ENCODE measurements around the gene GNAT1.

DNA sequence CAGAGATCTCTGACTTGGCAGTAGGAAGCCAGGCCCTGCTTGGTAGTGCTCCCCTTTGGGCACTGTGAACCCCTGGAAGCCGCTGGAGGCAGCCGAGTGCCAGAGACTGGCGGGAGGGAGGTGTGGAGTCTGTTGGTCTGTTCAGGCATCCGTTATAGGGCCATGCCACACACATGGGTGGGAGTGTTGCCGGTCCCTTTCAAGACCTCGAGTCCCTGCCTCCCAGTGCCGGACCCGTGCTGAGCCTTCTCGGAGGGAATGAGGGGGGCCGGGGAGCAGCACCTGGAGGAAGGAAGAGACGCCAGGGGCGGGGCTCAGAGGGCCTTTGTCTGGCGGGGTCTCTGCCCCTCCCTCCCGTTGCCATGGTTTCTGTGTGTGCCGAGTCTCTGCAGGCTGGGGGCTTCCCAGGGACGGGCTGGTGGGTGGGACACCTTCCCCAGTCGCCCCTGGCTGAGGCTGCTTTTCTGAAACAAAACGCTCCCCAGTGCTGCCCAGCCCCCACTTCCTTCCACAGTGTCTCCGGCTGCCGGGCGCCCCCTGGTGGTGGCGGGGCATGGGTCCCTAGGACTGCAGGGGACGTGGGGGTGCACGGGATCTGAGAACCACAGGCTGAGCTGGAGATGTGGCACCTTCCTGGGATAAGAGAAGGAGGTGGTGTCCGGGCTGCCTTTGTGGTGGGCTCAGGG, 54.6 kb downstream of the GNAT1 start:
- TF ChIP-seq POLR2A (IDR thresholded peaks at IDR 0.05): no peak
- peak in 3 of 4 experiments; percentile 96 to 98 (median 98) for TF ChIP-seq CTCF (IDR thresholded peaks at IDR 0.05)
